Stimulated activated CD4-positive, alpha-beta T cell treated with anti-CD3 and anti-CD28 coated beads, TNF-alpha, amount 100 ng/mL, for 24 hours (primary cell): Measurements from ENCODE around the gene IRF8.
A peak's percentile ranks its signal among the peaks of the same experiment; 100 is the strongest.
"Not testable (repeated sequence)": the region's sequence is repeated elsewhere in the genome, so short reads cannot be mapped to it uniquely, and the experiment has no call there.

ENCODE experiments used
- DNase-seq, 3 experiments: peaks; one replicate each; pipeline ENCODE4 v3.0.0-alpha.2; 2020; ENCODE audit warnings: low read depth in 3 of 3

Gene IRF8, protein sequence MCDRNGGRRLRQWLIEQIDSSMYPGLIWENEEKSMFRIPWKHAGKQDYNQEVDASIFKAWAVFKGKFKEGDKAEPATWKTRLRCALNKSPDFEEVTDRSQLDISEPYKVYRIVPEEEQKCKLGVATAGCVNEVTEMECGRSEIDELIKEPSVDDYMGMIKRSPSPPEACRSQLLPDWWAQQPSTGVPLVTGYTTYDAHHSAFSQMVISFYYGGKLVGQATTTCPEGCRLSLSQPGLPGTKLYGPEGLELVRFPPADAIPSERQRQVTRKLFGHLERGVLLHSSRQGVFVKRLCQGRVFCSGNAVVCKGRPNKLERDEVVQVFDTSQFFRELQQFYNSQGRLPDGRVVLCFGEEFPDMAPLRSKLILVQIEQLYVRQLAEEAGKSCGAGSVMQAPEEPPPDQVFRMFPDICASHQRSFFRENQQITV

DNA sequence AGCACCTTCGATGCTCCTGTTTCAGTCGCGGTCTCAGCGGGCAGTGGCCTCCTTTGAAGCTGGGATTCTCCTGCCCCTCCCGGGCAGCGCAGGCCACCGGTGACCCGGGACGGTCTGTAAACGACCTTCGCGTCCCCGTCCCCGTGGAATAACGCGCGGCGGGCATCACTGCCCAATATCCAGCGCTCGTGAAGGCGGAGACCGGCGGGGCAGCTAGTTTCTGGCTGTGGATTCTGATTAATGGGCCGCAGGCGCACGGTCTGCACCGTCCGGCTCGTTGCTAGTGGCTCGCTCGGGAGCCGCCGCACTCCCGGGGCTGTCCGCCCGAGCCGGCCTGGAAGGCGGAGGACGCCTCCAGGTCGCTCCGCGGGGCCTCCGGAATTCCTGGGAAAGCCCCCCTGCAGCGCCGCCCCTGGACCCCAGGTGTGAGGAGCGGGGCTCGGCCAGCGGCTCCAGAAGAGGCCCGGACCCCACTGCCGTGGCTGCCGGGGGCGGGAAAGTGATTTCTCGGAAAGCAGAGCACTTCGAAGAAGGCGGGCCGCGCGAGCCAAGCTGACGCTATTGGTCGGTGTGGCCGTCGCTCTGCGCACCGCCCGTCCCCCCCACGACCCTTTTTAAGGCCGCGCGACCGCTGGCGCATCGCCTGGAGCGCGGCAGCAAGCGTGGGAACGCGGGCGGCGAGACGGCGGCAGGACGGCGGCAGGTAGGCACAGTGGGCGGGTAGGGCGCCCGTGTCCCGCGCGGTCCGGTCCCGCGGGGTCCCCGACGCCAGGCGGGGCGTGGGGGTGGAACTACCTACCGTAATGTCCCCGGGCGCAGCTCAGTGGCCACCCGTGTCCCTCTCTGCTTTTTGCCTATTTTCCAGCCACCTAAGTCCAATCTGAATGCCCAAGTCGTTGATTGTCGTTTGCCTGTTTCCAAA, at the start of gene IRF8:
IRF8 (plus strand) TSS at position 642 of the 922 bp plus-strand sequence. CDS start 3,854 bp downstream, outside the sequence.
- DNase-seq, result peak; percentile 74 to 88 (median 84)

DNA sequence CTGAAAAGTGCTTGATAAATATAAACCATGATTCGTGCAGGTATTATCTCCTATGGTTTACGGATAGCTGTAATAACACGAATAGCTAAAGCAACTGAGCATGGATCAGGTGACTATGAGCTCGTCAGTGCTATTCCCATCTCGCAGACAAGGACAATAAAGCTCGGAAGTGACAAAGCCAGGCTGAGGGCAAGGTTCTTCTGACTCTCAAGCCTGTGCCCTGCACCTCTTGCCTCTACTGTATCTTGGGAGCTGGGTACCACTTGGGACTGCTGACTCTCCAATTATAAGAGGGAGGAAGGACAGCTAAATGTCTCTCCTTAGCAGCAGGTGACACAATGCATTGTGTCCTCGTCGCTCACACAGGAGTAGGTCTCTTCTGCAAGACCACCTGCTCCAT, 49.6 kb upstream of the IRF8 start:
- no peak for DNase-seq

DNA sequence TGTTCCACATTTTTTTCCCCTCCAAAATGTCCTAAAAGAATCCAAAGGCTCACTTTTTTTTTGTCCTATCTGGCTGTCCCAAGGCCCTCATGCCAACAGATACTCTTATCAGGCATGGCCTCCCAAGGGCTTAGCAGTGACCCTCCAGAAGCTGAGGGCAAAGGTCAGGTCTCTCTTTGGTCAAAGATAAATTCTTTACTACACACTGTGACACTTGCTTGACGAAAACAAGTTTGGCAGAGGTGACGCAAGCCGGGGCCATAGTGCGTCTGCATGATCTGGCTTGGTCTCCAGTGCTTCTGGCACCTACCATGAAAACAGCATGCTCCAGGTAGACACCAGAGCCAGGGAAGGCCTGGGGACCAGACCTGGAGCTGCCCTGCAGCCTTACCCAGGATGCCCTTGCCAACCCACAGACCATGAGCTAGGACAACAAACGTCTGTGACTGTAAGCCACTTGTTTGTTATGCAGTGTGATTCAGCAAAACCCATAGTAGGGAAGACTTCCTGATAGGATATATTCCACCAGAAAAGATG, 48.5 kb upstream of the IRF8 start:
- no peak for DNase-seq

DNA sequence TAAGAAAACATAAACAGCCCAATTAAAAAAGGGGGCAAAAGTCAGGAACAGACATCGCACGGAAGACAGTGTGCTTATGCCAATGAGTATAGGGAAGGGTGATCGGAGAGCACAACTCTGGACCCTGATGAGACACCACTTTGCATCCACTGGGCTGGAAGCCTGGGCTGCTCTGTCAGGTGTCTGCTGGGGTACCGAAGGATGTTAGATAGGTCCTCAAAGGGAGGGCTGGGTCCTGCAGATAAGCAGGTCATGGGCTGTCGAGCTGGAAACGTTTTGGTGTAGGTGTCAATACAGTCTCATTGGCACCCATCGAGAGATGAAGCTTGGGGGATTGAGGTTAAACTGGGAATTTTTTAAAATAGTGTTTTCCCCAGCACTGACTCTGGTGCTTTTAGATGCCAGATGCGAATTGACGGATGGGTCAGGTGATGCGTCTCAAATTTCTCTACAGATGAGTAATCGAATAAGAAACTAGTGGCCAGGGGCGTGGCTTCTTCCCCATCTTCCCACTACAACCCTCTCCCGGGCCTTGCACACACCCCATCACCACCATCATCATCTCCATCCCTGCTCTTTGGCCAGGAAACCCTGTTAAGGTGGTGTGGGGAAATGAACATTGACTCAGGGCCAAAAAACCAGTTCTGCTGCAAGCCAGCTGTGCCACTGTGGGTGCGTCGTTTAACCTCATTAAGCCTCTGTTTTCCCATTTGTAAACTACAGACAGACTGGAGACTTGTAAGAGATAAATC, 47.8 kb upstream of the IRF8 start:
- no peak for DNase-seq

DNA sequence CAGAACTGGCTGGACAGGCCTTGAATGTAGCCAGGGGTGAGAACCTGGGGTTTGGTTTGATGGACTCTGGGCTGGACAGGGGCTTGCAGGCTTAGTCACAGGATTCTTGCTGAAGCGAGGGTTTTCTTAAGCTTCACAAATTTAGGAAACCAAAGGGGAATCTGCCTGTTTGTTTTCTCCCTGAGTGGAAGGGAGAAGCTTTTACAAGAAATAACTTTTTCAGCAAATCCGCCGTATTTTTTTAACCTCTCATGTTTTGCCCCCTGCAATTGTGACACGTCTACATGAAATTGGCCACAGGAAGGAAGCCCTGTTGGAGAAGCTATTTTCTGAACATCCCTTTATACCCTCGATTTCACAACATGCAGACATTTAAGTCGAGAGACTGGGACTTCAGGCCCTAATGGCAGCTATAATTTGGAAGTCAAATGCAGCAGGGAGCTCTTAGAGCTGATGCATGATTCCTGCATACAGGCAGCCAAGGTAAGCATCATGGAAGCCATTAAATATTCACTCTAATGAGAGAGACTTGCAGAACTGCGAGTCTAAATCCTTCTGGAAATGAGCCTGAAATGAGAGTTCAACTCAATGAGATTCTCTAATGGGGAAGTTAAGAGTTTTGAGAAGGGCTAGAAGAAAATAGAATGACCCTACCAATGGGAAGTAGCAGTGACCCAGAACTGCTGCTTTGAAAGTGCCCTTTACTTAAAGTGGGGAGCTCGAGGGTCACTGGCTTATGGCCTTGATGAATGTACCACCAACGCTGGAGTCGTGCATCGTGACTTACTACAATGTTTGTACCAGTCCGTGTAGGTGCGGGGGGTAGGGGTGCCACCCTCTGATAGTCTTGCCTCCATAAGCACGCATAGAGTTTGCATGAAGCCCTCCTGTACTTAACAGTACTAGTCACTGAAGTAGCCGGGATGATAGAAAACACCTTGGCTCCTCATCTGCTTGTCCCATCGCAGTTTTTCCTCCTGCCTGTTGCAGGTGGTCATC, 45.1 kb upstream of the IRF8 start:
- no peak for DNase-seq

DNA sequence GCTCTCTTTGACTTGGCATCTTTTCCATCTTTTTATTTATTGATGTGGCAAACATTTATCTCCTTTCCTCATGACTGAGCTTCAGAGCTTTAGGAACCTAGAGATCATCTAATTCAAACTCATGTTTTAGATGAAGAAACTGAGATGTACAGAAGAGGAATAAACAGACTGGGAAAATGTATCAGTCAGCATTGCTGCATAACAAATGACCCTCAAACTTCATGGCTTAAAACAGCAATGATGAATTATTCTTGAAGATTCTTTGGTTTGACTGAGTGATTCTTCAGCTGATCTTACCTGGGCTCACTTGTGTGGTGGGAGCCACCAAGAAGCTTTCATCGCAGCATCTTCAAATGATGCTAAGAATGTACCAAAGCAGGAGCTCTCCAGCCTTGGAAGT, 44.0 kb upstream of the IRF8 start:
- DNase-seq, result no peak

DNA sequence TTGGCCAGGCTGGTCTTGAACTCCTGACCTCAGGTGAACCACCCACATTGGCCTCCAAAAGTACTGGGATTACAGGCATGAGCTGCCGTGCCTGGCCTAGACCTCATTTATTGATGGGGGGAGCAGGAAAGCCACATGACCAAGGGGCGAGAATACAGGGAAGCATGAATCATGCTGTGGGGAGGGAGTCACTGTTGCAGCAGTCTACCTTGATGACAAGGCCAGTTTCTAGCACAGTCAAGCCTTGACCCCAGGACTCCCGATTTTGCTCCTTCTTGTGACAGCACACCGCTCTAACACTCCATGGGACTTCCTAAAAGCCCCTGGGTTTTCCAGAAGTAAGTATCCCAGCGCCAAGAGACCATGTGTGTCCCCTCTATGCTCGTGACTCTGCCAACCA, 42.9 kb upstream of the IRF8 start:
- no peak for DNase-seq

DNA sequence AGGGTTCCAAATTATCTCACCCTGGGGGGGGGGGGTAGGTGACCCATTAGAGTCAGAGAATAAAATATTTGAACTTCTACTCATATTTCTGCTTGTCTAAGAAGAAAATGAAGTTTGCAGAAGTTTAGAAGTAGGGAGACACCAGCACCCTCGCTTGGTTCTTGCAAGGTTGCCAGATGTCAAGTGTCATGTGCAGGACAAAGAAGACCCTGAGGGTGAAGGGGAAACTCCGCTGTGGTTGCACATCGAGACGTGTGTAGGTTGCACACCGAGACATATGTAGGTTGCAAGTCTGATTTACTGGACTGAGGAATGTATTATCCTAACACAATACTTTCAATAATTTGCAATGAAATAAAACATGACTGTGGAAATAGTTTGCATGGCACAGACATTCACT, 42.4 kb upstream of the IRF8 start:
- no peak for DNase-seq

DNA sequence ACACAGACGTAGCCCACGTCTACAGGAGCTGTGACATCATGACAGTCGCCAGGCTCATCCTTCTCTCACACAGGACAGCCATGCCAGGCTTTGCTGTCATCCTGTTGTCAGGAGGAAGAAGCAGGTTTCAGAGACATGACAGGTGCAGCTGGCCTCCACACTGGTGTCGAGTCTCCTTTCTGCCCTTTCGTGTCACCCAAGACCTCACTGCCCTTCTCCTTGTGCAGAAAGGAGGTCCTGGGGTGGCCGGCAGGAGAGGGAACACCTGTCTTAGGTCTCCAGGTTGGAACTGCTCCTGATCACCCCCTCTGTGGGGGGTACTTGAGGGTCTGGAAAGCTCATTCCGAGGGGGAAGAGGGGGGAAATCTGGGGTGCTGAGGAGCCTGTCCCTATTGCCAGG, 41.6 kb upstream of the IRF8 start:
- DNase-seq, result no peak

DNA sequence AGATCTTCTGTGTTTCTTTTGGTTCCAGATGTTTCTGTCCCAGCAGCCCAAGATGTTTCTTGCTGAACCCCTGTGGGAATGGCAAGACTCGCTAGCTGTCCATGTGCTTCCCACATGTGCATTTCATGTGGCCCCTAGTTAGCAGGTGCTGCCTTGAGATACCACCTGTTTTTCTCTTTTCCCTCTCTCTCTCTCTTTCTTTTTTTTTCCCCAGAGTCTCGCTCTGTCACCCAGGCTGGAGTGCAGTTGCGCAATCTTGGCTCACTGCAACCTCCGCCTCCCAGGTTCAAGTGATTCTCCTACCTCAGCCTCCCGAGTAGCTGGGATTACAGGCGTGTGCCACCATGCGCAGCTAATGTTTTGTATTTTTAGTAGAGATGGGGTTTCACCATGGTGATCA, 40.4 kb upstream of the IRF8 start:
- not testable (repeated sequence) for DNase-seq

DNA sequence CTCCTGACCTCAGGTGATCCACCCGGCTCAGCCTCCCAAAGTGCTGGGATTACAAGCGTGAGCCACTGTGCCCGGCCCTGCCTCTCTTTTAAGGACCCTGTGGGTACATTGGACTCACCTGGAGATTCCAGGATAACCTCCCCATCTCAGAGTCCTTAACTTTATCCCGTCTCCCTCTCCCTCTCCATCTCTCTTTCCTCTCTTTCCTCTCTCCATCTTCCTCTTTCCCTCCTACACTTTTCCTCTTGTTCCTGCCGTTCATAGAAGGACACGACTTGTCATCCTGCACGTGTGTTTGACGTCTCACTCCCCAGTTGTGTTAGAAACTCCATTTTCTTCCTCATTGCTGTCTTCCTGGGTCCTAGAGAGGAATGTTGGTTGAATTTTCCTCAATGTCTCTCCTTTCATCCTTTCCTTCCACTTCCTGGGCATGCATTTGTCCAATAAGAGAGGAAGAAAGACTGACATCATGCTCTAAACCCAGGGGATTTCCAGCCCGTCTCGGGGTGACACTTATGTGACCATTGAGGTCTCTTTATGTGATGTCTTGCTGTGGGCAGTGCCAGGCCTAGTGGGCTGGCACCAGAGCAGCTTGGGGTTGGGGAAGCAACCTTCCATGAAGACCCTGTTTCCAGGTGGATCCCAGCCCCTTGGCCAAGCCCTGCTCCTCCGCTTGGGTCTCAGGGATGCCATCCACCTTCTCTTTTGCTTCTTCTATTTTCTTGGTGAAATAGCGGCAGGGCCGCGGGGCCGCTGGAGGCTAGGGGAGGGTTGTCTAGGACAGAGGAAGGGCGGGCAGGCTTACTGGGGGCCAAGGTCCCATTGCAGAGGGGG, 39.8 kb upstream of the IRF8 start:
- DNase-seq, result no peak

DNA sequence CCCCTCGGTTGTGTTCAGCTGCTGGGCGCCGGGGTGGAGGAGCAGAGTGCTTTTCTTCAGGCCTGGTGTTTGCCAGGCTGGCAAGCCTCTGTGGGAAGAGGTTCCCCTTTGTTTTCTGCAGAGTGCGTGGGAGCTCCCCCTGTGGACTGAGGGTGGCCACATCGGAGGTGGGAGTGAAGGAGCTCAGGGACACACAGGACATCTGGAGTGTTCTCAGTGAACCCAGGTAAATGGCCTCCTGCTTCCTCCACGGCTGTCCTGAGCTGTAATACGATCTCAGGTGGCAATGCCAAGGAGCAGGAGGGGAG, 39.2 kb upstream of the IRF8 start:
- no peak for DNase-seq

DNA sequence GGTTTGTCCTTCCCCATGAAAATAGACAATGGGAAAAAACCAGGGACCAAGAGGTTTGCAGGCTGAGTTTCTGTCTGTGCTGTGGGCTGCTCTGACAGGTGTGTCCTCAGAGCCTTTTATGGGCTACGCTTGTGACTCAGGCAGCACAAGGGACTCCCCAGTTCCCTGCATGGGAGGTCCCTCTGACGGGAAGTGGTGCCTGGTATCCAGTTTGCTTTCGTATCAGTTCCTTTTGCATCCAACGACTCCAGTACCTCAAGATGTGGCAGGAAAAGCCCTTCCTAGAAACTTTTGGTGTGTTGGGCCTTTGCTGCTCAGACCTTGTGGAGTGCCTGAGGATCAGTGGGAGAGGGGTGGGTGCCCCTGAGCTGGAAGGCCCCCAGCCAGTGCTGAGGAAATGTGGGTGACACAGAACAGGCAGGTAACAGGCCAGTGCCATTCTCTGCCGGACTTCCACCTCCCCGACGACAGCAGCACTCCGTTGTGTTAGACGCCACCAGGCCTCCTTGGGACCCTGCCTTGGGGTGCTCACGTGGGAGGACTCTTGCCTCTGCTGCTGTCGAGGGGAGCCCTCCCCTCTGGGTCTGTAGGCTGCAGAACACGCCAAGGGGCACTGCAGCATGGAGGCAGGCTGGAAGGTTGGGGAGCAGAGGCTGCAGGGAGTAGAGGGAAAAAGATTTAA, 38.4 kb upstream of the IRF8 start:
- DNase-seq, result no peak

DNA sequence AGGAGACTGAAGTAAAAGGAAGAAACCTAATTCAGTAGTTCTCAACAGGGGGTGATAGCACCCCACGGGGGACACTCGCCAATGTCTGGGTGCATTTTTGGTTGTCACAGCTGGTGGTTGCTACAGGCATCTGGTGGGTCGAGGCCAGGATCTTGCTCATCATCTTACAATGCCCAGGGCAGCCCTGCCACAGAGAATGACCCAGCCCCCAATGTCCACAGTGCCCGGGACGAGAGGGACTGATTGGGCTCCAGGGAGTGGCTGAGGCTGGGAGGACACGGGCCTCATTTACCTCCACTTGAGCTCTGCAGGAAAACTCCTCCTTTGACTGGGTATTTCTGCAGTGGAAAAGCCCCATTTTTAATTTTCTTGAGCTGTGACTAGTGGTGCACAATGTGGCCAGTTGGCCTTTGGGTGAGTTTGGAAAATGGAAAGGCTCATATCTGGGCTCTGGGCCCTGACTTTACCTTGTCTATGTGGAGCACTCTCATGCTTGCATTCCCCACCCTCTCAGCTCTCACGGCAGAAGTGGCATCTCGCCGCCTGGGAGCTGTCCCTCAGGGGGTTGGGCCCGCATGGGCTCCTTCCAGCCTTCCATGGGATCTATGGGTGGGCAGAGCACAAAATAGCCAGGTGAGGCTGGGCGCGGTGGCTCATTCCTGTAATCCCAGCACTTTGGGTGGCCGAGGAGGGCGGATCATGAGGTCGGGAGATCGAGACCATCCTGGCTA, 37.7 kb upstream of the IRF8 start:
- no peak for DNase-seq

DNA sequence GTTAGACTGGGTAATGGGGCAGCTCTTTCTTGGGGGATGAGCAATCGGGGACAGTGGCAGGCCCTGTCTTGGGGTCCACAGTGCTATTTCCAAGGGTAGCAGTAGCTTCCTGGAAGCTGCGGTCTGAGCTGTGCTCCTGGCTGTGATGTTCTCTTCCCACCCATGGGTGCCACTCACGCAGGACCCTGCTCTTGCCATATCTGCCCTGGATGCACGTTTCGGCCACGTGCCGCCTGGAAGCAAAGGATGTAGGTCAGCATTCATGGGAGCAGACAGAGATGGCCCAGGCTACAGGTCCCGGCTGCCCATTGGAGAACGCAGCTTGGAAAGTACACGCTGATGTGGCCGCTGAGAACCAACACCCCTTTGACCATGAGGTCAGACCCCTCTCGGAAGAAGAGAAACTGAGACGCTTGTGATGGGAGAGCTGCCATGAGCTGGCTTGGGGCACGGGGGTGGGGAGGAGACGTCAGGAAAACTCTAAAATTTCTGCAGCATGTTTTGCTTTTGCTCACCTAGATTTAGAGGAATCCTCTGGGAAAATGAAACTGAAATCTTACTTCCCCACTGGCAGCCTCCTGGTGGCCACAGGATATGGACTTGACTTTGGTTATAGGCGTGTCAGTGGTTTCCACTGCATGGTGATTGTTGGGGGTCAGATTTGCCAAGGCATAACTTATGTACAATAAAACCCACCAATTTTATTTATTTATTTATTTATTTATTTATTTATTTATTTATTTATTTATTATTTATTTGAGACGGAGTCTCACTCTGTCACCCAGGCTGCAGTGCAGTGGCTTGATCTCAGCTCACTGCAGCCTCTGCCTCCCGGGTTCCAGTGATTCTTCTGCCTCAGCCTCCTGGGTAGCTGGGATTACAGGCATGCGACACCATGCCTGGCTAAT, 36.2 kb upstream of the IRF8 start:
- no peak for DNase-seq

DNA sequence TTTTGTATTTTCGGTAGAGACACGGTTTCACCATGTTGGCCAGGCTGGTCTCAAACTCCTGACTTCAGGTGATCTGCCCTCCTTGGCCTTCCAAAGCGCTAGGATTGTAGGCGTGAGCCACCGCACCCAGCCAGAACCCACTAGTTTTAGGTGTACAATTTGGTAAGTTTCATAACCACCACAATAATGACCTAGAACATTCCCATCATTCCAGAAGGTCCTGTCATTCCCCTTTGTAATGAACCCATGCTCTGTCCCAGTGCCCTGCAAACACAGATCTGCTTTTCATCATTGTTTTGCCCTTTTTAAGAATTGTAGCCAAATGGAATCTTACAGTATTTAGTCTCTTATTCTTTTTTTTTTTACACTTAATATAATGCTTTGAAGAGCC, 35.6 kb upstream of the IRF8 start:
- DNase-seq, result no peak

DNA sequence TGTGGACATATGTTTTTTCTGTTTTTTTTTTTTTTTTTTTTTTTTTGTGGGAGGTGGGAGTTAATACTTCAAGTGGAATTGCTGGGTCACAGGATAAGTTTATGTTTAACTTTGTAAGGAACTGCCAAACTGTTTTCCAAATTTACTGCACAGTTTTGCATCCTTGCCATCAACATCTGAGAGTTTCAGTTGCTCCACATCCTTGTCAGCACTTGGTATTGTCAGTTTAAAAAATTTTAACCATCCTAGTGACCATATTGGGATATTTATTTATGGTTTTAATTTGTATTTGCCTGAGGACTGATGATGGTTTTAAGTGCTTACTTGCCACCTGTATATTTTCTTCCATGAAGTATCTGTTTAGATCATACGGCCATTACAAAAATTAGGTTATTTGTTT, 34.0 kb upstream of the IRF8 start:
- DNase-seq, result no peak

DNA sequence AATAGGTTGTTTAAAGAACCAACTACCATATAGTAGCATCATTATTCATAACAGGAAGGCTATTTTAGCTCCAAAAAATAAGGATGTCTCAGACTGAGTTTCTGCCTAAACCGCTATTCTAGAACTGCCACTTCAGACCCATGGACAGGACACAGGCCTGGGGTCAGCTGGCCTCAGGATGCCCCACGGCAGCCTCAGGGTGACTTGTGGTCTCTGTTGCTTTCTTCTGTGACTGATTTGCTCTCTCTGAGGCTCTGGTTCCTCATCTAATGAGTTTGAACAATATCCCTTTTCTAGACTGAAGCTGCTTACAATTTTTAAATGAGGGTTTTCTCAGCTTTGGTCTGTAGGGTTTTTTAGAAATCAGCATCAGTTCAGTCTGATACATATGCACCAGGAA, 31.8 kb upstream of the IRF8 start:
- no peak for DNase-seq
